Ishikawa (cell line): ENCODE results near the gene INKA2.

Source experiments
- CEBPB ChIP-seq: IDR thresholded peaks from 2 replicates; pipeline ENCODE4 v1.6.1; 2012
- CREB1 ChIP-seq: IDR thresholded peaks from 2 replicates; pipeline ENCODE4 v1.6.1; 2012; ENCODE audit warnings: low read depth
- EGR1 ChIP-seq: IDR thresholded peaks from 2 replicates; pipeline ENCODE4 v1.6.1; 2012
- EP300 ChIP-seq: IDR thresholded peaks from 2 replicates; pipeline ENCODE4 v1.6.1; 2012; ENCODE audit warnings: borderline replicate concordance
- FOXM1 ChIP-seq: IDR thresholded peaks from 2 replicates; pipeline ENCODE4 v1.6.1; 2012; ENCODE audit warnings: low read depth, borderline replicate concordance
- MAX ChIP-seq: IDR thresholded peaks from 2 replicates; pipeline ENCODE4 v1.6.1; 2012
- NFIC ChIP-seq: IDR thresholded peaks from 2 replicates; pipeline ENCODE4 v1.6.1; 2012
- RAD21 ChIP-seq: IDR thresholded peaks from 2 replicates; pipeline ENCODE4 v1.6.1; 2012; ENCODE audit warnings: low read depth
- TAF1 ChIP-seq: IDR thresholded peaks from 2 replicates; pipeline ENCODE4 v1.6.1; 2012; ENCODE audit warnings: low read depth, mild to moderate bottlenecking
- TCF12 ChIP-seq: IDR thresholded peaks from 2 replicates; pipeline ENCODE4 v1.6.1; 2012; ENCODE audit warnings: low read depth
- TEAD4 ChIP-seq: IDR thresholded peaks from 2 replicates; pipeline ENCODE4 v1.6.1; 2012
- YY1 ChIP-seq: IDR thresholded peaks from 2 replicates; pipeline ENCODE4 v1.6.1; 2012; ENCODE audit warnings: low read depth
- ZBTB7A ChIP-seq: IDR thresholded peaks from 2 replicates; pipeline ENCODE4 v1.6.1; 2012; ENCODE audit warnings: low read depth
- TF ChIP-seq, protein P1 (sequence below): IDR thresholded peaks from 2 replicates; pipeline ENCODE4 v1.6.1; 2012; ENCODE audit warnings: low read depth, mild to moderate bottlenecking
- TF ChIP-seq, protein P2 (sequence below): IDR thresholded peaks from 2 replicates; pipeline ENCODE4 v1.6.1; 2012

The INKA2 gene

GRCh38 chr1:111704776-111705175 is 34.4 kb downstream of the INKA2 start:
- TF ChIP-seq, protein P1, sequence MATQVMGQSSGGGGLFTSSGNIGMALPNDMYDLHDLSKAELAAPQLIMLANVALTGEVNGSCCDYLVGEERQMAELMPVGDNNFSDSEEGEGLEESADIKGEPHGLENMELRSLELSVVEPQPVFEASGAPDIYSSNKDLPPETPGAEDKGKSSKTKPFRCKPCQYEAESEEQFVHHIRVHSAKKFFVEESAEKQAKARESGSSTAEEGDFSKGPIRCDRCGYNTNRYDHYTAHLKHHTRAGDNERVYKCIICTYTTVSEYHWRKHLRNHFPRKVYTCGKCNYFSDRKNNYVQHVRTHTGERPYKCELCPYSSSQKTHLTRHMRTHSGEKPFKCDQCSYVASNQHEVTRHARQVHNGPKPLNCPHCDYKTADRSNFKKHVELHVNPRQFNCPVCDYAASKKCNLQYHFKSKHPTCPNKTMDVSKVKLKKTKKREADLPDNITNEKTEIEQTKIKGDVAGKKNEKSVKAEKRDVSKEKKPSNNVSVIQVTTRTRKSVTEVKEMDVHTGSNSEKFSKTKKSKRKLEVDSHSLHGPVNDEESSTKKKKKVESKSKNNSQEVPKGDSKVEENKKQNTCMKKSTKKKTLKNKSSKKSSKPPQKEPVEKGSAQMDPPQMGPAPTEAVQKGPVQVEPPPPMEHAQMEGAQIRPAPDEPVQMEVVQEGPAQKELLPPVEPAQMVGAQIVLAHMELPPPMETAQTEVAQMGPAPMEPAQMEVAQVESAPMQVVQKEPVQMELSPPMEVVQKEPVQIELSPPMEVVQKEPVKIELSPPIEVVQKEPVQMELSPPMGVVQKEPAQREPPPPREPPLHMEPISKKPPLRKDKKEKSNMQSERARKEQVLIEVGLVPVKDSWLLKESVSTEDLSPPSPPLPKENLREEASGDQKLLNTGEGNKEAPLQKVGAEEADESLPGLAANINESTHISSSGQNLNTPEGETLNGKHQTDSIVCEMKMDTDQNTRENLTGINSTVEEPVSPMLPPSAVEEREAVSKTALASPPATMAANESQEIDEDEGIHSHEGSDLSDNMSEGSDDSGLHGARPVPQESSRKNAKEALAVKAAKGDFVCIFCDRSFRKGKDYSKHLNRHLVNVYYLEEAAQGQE: no peak
- TF ChIP-seq, protein P2, sequence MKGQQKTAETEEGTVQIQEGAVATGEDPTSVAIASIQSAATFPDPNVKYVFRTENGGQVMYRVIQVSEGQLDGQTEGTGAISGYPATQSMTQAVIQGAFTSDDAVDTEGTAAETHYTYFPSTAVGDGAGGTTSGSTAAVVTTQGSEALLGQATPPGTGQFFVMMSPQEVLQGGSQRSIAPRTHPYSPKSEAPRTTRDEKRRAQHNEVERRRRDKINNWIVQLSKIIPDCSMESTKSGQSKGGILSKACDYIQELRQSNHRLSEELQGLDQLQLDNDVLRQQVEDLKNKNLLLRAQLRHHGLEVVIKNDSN: no peak
- TF ChIP-seq TCF12 (no peak), TEAD4 (peak; percentile 26; the same call in 1 of the 2 replicates), CREB1 (no peak)

DNA sequence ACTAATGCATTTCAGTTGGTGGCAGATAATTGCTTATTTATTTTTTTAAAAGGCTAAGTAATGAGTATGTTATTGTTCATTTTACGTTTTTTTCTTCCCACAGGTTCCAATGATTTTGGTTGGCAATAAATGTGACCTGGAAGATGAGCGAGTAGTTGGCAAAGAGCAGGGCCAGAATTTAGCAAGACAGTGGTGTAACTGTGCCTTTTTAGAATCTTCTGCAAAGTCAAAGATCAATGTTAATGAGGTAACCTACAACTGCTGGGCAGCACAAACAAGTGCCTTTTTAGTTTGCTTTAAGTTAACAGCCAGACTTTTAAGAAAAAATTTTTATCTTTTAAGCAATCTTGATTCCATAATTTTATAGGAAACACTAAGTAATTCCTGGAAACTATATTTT is 35.0 kb downstream of the INKA2 start:
- TF ChIP-seq TCF12 (no peak), CEBPB (no peak), YY1 (no peak), RAD21 (no peak), MAX (no peak), EGR1 (no peak), EP300 (no peak), ZBTB7A (no peak), FOXM1 (no peak), TAF1 (no peak), CREB1 (no peak), TEAD4 (no peak), NFIC (no peak)
- TF ChIP-seq, protein P1: no peak
- TF ChIP-seq, protein P2: no peak

DNA sequence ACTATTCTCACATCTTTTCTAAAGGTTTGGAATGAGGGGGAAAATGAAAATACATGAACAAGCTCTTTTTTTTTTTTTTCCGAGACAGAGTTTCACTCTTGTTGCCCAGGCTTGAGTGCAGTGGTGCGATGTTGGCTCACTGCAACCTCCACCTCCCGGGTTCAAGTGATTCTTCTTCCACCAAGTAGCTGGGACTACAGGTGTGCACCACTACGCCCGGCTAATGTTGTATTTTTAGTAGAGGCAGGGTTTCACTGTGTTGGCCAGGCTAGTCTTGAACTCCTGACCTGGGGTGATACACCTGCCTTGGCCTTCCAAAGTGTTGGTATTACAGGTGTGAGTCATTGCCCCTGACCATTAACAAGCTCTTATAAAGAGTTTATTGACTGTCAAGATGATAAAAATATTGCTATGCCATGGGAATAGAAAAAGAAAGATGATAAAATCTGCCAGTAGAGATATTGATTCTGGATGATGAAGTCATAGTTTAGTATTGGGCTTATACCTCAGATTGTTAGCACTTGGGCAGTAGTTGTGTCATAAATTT is 36.6 kb downstream of the INKA2 start:
- TF ChIP-seq RAD21 (no peak), EGR1 (no peak), CEBPB (no peak), TCF12 (no peak), EP300 (no peak), ZBTB7A (no peak), NFIC (no peak), TEAD4 (no peak), CREB1 (no peak)
- TF ChIP-seq, protein P2: no peak

DNA sequence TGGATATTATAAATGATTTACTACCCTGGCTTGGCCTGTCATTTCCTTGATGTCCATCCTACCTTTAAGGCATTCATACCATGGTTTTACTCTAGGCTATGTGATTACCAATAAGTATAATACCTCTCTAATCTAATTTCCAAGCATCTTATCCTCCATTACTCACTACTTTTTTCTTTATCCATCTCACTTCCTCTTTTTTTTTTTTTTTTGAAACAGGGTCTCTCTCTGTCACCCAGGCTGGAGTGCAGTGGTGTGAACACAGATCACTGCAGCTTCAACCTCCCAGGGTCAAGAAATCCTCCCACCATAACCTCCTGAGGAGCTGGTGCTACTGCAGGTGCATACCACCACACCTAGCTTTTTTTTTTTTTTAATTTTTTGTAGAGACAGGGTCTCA is 39.9 kb downstream of the INKA2 start:
- TF ChIP-seq EP300 (no peak), TAF1 (no peak), YY1 (no peak), EGR1 (no peak), CREB1 (no peak)
- TF ChIP-seq, protein P2: no peak

DNA sequence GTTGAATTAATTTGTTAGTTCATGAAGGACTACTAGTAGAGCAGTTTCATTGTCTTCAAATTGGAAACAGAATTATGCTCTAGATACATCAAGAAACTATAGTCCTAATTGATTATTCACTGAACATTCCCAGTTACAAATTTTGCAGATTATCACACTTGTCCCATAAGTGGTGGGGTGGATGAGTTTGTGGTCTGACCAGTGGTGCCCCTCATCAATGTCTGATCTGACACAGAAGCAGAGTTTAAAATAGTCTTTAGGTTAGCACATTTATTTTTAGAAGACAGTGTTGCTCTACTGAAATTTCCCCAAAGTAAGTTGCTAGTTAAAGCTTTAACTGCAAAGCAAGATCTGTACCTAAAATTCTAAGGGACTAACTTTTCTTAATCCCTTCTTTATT is 42.9 kb downstream of the INKA2 start:
- no peak for TF ChIP-seq TEAD4
- TF ChIP-seq NFIC: no peak
- no peak for TF ChIP-seq ZBTB7A
- TF ChIP-seq EGR1: no peak
- TF ChIP-seq, protein P2: no peak
- TF ChIP-seq, protein P1: no peak
- TF ChIP-seq FOXM1: no peak
- no peak for TF ChIP-seq TCF12
- TF ChIP-seq MAX: no peak
- no peak for TF ChIP-seq YY1
- no peak for TF ChIP-seq CEBPB
- TF ChIP-seq CREB1: no peak
- TF ChIP-seq TAF1: no peak
- TF ChIP-seq RAD21: no peak
- TF ChIP-seq EP300: no peak
